Activated B cell treated with CpG ODN at 0.5 μM for 24 hours (primary cell): Measurements from ENCODE around the gene VPS13D. TPM values are rescaled to one million over a fixed set of nuclear protein-coding genes. Genes with fewer than 3 reads are reported as not detected.

Experiments
- ATAC-seq: fragments of 200-7000 bp; cut with Tn5 transposase; one replicate; pipeline ENCODE4 v1.10.0; 2021; ENCODE audit warnings: low read depth, mild to moderate bottlenecking, moderate library complexity
- CTCF ChIA-PET: fragments of 350-600 bp; sonication (Branson Sonifier 250); formaldehyde crosslinking; loops from one replicate; lab custom pipeline; 2021; ENCODE audit warnings: antibody characterized with exemption; lab: Charles Lee
- POLR2A ChIA-PET: fragments of 350-600 bp; sonication (Branson Sonifier 250); formaldehyde crosslinking; loops from one replicate; lab custom pipeline; 2021; ENCODE audit warnings: antibody characterized with exemption; lab: Charles Lee
- DNase-seq: peaks from one replicate; pipeline ENCODE4 v3.0.0; 2022
- H3K27ac Mint-ChIP-seq: one replicate; pipeline ENCODE4 v1.8.0; 2020; ENCODE audit warnings: mixed read lengths
- H3K27me3 Mint-ChIP-seq: one replicate; pipeline ENCODE4 v1.8.0; 2021; ENCODE audit warnings: mixed read lengths
- H3K36me3 Mint-ChIP-seq: one replicate; pipeline ENCODE4 v1.8.0; 2021; ENCODE audit warnings: low read depth, mixed read lengths
- H3K4me1 Mint-ChIP-seq: one replicate; pipeline ENCODE4 v1.8.0; 2021; ENCODE audit warnings: mixed read lengths
- H3K4me3 Mint-ChIP-seq: one replicate; pipeline ENCODE4 v1.8.0; 2020; ENCODE audit warnings: mild to moderate bottlenecking, mixed read lengths
- H3K9me3 Mint-ChIP-seq: one replicate; pipeline ENCODE4 v1.8.0; 2020; ENCODE audit warnings: mixed read lengths
- CTCF ChIP-seq: fragments of 200-600 bp; IDR thresholded peaks from one replicate; pipeline ENCODE4 v1.8.0; 2022; ENCODE audit warnings: antibody characterized with exemption, mild to moderate bottlenecking
- intact Hi-C: fragments of 100-400 bp; cut with micrococcal nuclease; formaldehyde crosslinking; loops from one replicate; pipeline ENCODE4 v1.15.1; 2024
- total RNA-seq: library from RNA; stranded (reverse); gene quantifications from 2 replicates; pipeline ENCODE4 v1.2.3, GENCODE V29; 2022

VPS13D gene
- total RNA-seq, 1 donor from 2014 or later: 64.5 TPM

DNA sequence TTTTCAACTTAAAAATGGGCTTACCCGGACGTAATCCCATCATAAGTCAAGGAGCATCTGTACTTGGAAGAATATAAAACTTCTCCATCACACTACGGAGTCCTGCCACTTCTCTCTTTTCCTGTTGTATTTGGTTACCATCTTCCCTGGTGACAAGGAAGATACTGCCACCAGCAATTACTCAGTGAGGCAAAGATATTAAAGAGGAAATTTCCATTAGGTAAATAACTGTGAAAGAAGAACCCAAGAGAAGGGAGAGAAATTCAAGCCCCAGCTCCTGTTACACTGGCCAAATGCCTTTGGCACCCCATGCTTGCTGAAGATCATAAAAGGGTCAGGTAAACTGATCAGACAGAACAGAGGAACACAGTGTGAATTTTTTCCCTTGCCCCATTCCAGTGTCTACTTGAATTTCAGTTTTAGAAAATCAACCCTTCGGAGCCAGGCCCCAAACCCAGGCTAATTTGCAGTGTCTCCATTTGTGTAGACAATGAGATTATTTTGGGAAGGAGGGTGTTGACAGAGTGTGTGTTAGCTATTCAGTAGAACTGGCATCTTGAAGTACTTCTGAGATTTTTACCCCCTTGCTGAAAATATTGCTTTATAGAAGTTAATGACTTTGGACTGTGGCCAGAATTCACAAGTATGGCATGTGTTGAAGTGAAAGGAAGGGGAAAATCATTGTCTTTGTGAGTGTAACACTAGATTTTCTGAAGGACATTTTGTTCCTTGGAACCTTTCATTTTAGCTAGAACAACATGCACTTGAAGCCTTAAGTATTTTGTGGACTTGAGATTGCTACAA lies 221.1 kb downstream of the VPS13D start:
- ChIA-PET POLR2A (no interaction called here), CTCF (no interaction called here)
- no peak for ATAC-seq
- no peak overlapping the region for H3K27ac Mint-ChIP-seq
- intact Hi-C loops: no loop called here
- no peaks in the 10 kb centered on the region for H3K27me3 Mint-ChIP-seq
- peaks cover 50% of the 10 kb centered on the region for H3K36me3 Mint-ChIP-seq
- H3K9me3 Mint-ChIP-seq: no peaks in the 10 kb centered on the region
- no peak overlapping the region for H3K4me3 Mint-ChIP-seq
- DNase-seq: no peak
- H3K4me1 Mint-ChIP-seq: peaks cover 18% of the 10 kb centered on the region
- no peak for TF ChIP-seq CTCF

GRCh38 chr1:12451560-12451900 lies 221.7 kb downstream of the VPS13D start:
- no peak for TF ChIP-seq CTCF
- no peaks in the 10 kb centered on the region for H3K9me3 Mint-ChIP-seq
- POLR2A ChIA-PET: no interaction called here

GRCh38 chr1:12452262-12452661 lies 222.4 kb downstream of the VPS13D start:
- Mint-ChIP-seq H3K4me1 (peaks cover 18% of the 10 kb centered on the region), H3K9me3 (no peaks in the 10 kb centered on the region), H3K4me3 (no peak overlapping the region), H3K27ac (no peak overlapping the region), H3K27me3 (no peaks in the 10 kb centered on the region), H3K36me3 (peaks cover 52% of the 10 kb centered on the region)
- DNase-seq (no peak), ATAC-seq (no peak)
- TF ChIP-seq CTCF: no peak
- intact Hi-C loops: no loop called here
- CTCF ChIA-PET: no interaction called here
- POLR2A ChIA-PET: no interaction called here

More at GRCh38 chr1:12451560-12451900, 221.7 kb downstream of the VPS13D start:
- no peak overlapping the region for H3K27ac Mint-ChIP-seq
- DNase-seq (no peak), ATAC-seq (no peak)
- no peaks in the 10 kb centered on the region for H3K27me3 Mint-ChIP-seq
- H3K4me1 Mint-ChIP-seq: peaks cover 18% of the 10 kb centered on the region
- CTCF ChIA-PET: no interaction called here
- peaks cover 49% of the 10 kb centered on the region for H3K36me3 Mint-ChIP-seq
- H3K4me3 Mint-ChIP-seq: no peak overlapping the region
- intact Hi-C loops: no loop called here

DNA sequence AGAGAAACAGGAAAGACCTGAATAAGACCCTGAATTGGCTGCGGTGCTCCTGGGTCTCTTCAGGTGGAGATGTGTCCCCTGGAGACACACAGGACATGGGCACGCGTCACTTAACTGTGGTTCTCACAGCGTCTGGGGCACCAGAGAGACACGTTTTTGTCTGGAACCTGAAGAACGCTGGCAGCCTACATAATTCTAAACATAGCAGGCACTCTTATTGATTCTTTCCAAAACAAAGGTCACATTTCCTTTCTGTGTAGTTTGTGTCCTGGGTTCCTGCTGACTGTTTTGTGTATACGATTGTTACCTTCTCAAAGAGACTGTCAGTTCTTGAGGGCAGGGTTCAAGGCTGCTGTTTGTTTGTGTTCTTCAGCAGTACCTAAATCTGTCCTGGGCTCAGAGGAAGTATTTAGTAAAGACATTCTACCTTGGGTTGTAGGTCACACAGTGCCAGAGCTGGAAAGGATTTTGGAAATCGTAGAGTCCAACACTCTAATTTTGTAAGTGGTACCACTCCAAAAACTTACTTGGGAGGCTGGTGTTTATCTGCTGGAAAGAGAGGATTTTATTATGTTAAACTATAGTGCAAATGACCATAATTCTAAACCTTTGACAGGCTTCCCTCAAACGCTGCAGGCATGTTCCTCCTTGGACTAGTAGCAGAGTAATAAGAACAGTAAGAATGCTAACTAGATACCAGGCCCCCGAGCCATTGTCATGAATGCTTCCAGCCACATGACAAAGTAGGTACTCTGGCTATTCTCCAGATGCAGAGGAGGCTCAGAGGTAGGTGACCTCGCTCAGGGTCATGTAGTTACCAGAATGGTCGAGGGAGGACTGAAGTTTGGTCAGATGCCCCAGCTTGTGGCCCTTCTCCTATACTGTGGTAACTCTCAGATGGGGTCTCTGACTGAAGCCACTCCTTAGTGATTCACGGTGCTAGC lies 223.8 kb downstream of the VPS13D start:
- no peaks in the 10 kb centered on the region for H3K9me3 Mint-ChIP-seq
- H3K27ac Mint-ChIP-seq: no peak overlapping the region
- H3K36me3 Mint-ChIP-seq: peaks cover 63% of the 10 kb centered on the region
- peaks cover 18% of the 10 kb centered on the region for H3K4me1 Mint-ChIP-seq
- intact Hi-C loops: no loop called here
- DNase-seq (no peak), ATAC-seq (no peak)
- CTCF ChIA-PET: no interaction called here
- TF ChIP-seq CTCF: no peak
- POLR2A ChIA-PET: no interaction called here
- H3K27me3 Mint-ChIP-seq: no peaks in the 10 kb centered on the region
- no peak overlapping the region for H3K4me3 Mint-ChIP-seq
